Upper lobe of right lung (tissue), 1 donor: Measurements from ENCODE around the gene TLE2. TPM values are rescaled to one million over a fixed set of nuclear protein-coding genes. Genes with fewer than 3 reads are reported as not detected.
A peak's percentile ranks its signal among the peaks of the same experiment; 100 is the strongest.
"Not testable (repeated sequence)": the region's sequence is repeated elsewhere in the genome, so short reads cannot be mapped to it uniquely, and the experiment has no call there.

Experiments
- ATAC-seq: fragments of 200-7000 bp; cut with Tn5 transposase; one replicate; pipeline ENCODE4 v1.9.1; 2020; ENCODE audit warnings: mild to moderate bottlenecking, moderate library complexity
- DNase-seq: peaks from one replicate; pipeline ENCODE4 v3.0.0-alpha.2; 2020
- H3K27ac ChIP-seq: fragments of 200-600 bp; one replicate; pipeline ENCODE4 v1.8.0; 2022
- H3K27me3 ChIP-seq: fragments of 200-600 bp; one replicate; pipeline ENCODE4 v1.8.0; 2022; ENCODE audit warnings: mild to moderate bottlenecking
- H3K36me3 ChIP-seq: fragments of 200-600 bp; one replicate; pipeline ENCODE4 v1.8.0; 2022
- H3K4me1 ChIP-seq: fragments of 200-600 bp; one replicate; pipeline ENCODE4 v1.8.0; 2022
- H3K4me3 ChIP-seq: fragments of 200-600 bp; one replicate; pipeline ENCODE4 v1.8.0; 2022; ENCODE audit warnings: mild to moderate bottlenecking
- H3K9me3 ChIP-seq: fragments of 200-600 bp; one replicate; pipeline ENCODE4 v1.8.0; 2022
- CTCF ChIP-seq: fragments of 200-600 bp; IDR thresholded peaks from one replicate; pipeline ENCODE4 v1.8.0; 2022; ENCODE audit warnings: antibody characterized with exemption
- intact Hi-C: fragments of 100-400 bp; cut with DNase I; formaldehyde crosslinking; loops from one replicate; pipeline ENCODE4 v1.11.0; 2022
- total RNA-seq: library from RNA; stranded (reverse); fragmentation: NEBNext Ultra II Directional; extraction: Animal tissue kit (Norgen Biotek cat#: 25700); gene quantifications from one replicate; pipeline ENCODE4 v1.2.1, GENCODE V29; 2021
- donor health status: DM: no; HTN: yes; CAD: no; lungs with severe emphysema.

The TLE2 gene
- total RNA-seq, 1 donor from 2014 or later = 58.6 TPM

- ATAC-seq (no peak), DNase-seq (no peak)
- intact Hi-C loops = no loop called here
Observed at GRCh38 chr19:3038214-3038613, 9.1 kb upstream of the TLE2 start.

GRCh38 chr19:3036977-3037544 is 8.0 kb upstream of the TLE2 start:
- DNase-seq, H3K36me3 ChIP-seq, ATAC-seq, H3K27me3 ChIP-seq, intact Hi-C loops, H3K9me3 ChIP-seq: not testable (repeated sequence)
- Histone ChIP-seq H3K4me1 (peaks cover 19% of the 10 kb centered on the region), H3K27ac (peak overlapping the region; percentile 89), H3K4me3 (peak overlapping the region; percentile 68)

More at GRCh38 chr19:3038214-3038613, 9.1 kb upstream of the TLE2 start:
- Histone ChIP-seq H3K4me3 (no peak overlapping the region), H3K27ac (no peak overlapping the region), H3K9me3 (no peaks in the 10 kb centered on the region), H3K36me3 (no peaks in the 10 kb centered on the region), H3K27me3 (no peaks in the 10 kb centered on the region), H3K4me1 (peaks cover 19% of the 10 kb centered on the region)
- TF ChIP-seq CTCF = no peak

GRCh38 chr19:3036119-3036976 is 7.3 kb upstream of the TLE2 start:
- Histone ChIP-seq H3K4me3 (peak overlapping the region; percentile 68), H3K4me1 (peaks cover 19% of the 10 kb centered on the region), H3K27me3 (no peaks in the 10 kb centered on the region), H3K9me3 (no peaks in the 10 kb centered on the region), H3K27ac (peak overlapping the region; percentile 89), H3K36me3 (no peaks in the 10 kb centered on the region)
- ATAC-seq (peak; percentile 87), DNase-seq (peak; percentile 95)
- TF ChIP-seq CTCF = peak; percentile 27
- intact Hi-C loops = no loop called here

GRCh38 chr19:3035542-3036118 is 6.5 kb upstream of the TLE2 start:
- no peaks in the 10 kb centered on the region for H3K9me3 ChIP-seq
- DNase-seq (peak; percentile 98), ATAC-seq (peak; percentile 96)
- H3K27ac ChIP-seq = peak overlapping the region; percentile 89
- no peaks in the 10 kb centered on the region for H3K36me3 ChIP-seq
- no peaks in the 10 kb centered on the region for H3K27me3 ChIP-seq
- peak overlapping the region; percentile 68 for H3K4me3 ChIP-seq
- intact Hi-C loops = no loop called here
- TF ChIP-seq CTCF = no peak
- peaks cover 19% of the 10 kb centered on the region for H3K4me1 ChIP-seq

GRCh38 chr19:3034656-3035541 is 5.8 kb upstream of the TLE2 start:
- H3K4me3 ChIP-seq = peak overlapping the region; percentile 68
- DNase-seq (no peak), ATAC-seq (peak; percentile 3)
- peak overlapping the region; percentile 89 for H3K27ac ChIP-seq
- H3K4me1 ChIP-seq = peaks cover 19% of the 10 kb centered on the region
- H3K36me3 ChIP-seq = no peaks in the 10 kb centered on the region
- no peaks in the 10 kb centered on the region for H3K9me3 ChIP-seq
- no peaks in the 10 kb centered on the region for H3K27me3 ChIP-seq
- TF ChIP-seq CTCF = no peak
- intact Hi-C loops = no loop called here
